Measurements from ENCODE around the gene SLC22A23.

The SLC22A23 gene

DNA sequence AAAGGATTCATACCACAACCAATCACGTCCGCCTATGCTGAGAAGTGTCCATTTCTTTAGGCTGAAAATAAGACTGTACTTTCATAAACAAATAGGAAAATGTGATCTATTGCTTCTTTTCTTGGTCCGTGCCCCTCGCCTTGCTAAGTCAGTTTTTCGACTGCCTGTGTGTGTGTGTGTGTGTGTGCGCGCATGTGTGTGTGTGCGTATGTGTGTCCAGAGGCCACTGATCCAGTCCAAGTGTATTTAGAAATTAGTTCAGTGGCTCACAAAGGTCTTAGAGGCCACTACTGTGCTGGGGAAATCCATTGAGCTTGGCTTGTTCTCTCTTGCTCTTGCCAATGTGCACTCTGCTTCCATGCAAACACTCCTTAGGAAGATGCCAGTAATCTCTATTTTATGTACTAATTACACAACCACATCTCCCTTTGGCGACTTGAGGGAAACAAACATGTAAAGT is 50.5 kb downstream of the SLC22A23 start:
- no peak for DNase-seq (ENCODE audit: low read depth in 1 of 2, low spot score in 1 of 2)

DNA sequence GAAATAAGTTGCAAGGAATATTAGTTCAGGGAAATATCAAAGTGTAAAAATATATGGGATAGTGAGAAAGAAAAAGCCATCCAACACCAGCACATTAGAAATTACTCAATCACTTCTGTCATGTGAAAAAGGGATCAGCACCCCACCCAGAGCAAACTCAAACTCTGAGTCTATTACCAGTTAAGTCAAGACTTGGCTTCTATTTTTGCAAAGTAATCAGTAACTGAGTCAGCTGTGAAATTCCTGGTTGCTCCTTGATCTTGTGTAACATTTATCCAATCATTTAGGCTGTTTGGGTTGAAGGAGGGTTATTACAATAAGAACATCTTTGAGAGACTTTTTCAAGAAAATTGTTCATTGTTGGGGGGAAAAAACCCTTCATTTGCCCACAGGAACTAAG is 51.2 kb downstream of the SLC22A23 start:
- DNase-seq (ENCODE audit: low read depth in 1 of 2, low spot score in 1 of 2), result no peak

DNA sequence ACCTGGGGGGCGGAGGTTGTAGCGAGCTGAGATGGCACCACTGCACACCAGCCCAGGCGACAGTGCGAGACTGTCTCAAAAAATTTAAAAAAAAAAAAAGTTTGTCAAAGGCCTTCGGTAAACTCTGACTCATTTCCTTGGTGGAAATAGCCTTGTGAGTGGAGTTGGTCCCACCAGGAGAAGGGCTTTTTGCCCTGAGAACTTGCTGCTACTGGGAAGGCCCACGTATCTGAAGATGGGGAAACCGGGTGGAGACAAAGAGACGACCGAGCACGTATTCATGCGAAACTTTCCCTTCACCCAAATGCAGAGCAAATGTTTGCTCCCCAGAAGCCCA is 51.7 kb downstream of the SLC22A23 start:
- DNase-seq (ENCODE audit: low read depth in 1 of 2, low spot score in 1 of 2), result no peak

DNA sequence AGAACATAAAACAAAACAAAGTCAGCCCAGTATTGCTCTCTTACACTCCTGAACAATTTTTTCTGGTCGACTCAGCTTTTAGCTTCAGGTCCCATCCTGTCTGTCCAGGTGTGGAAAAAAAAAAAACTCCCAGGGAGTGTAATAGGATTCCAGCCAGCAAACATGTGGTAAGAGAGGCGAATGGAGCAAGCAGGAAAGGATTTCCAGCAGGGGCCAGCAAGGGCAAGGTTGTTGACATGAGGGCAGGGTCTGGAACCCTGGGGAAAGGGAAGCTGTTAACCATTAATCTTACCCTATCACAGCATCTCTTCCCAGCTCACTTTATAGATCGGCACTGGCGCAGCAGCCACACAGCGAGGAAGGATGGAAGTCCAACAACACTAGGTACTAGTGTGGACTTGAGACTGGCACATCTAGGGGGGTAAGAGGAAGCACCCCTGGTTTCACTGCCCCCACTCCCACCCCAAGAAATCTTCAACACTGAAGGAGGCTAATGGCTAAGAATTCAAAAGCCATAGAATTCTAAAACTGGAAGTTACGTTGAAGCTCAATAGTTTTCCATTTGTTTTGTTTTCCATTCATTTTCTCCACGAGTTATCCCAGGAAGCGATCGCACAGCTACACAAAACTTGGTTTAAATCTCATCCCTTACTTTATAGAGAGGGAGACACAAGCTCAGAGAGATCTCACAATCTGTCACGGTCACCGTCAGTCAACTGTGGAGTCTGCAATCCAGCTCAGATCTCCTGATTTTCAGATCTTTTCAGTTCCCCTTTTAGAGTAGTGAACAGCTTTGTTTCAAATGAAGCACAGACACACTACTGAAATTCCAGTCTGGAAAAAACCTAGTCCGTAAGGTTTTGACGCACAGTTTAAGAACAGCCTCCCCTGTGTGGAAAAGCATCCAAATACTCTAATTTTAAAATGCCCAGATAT is 53.3 kb downstream of the SLC22A23 start:
- no peak for DNase-seq (ENCODE audit: low read depth in 1 of 2, low spot score in 1 of 2)

DNA sequence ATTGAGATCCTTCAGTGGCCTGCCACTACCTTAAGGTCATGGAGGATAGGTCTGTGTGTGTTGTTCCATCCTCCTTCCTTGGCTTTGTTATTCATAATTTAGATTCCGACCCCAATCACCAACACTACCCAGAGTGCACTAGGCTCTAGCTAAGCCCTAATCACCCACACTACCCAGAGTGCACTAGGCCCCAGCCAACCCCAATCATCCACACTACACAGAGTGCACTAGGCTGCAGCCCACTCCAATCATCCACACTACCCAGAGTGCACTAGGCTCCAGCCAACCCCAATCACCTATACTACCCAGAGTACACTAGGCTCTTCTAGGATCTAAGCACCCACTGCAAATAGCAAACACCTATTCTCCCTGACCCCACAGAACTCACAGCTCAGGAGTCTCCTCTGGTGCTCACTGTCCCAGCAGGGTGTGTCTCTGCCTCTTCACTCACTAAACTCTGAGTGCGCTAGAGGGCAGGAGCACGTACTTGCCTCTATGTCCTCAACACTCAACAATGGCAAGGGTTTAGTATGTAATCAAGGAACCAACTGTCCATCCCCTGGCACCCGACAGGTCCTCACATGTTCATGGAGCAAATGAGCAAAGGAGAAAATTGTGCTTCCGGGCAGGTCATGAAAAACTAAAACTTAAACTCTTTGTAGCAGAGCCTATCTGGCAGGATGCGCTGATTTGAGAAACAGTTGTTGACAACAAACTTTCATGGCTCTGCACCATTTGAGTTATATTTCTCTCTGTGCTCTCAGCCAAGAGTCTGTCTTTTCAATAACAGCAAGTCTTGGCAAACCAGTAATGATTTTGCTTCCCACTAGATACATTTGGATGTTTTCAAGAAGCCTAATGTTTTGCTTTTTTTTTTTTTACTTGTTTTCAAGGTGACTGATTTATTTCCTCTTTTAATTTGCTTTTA is 54.3 kb downstream of the SLC22A23 start:
- no peak for DNase-seq (ENCODE audit: low read depth in 1 of 2, low spot score in 1 of 2)

DNA sequence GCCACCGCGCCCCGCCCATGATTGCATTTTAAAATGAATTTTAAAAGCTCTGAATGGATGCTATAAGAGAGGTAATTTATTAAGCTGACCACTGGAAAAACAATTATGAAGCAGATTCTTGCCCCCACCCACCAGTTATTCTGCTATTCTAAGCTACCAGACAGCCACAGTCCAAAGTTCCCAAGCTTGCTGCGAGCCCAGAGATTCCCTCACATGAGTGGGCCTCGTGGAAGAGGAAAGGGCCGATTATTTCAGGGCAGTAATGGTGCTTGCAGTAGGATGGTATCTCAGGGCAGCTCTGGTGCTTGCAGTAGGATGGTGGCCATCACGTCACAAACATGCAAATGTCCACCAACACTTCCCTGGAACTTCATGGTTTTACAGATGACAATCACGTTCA is 56.7 kb downstream of the SLC22A23 start:
- no peak for DNase-seq (ENCODE audit: low read depth in 1 of 2, low spot score in 1 of 2)

DNA sequence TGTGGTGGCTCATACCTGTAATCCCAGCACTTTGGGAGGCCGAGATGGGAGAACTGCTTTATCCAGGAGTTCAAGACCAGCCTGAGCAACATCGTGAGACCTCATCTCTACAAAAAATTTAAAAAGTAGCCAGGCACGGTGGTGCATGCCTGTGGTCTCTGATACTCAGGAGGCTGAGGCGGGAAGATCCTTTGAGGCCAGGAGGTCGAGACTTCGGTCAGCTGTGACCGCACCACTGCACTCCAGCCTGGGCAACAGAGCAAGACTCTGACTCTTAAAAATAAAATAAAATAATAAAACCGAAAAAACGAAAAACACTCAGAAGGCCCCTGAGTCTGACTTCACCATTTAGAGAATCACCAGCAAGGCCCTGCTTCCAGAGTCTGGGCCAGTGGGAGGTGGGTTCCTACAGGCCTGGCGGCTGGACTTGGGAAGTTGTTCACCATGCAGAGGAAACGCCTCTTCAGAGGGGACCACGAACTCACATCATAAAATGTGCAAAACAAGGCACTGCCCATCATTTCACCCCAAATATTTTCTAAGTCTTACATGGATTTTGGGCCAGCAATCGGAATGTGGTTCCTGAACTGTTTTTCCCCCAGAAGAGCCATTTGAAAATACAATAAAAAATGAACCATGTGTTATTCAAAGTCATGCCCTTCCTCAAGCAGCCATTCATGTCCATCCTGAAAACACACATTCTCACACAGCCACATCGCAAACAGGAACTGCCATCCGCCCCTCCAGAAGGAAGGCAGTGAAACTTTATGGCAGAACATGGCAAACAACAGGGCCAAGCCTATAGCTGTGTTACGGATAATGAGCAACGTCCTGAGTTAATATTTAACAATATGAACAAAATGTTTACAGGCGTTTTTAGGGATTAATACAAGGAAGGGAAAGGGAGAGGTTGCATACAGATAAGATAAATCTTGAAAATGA is 57.8 kb downstream of the SLC22A23 start:
- DNase-seq (ENCODE audit: low read depth in 1 of 2, low spot score in 1 of 2), result no peak

DNA sequence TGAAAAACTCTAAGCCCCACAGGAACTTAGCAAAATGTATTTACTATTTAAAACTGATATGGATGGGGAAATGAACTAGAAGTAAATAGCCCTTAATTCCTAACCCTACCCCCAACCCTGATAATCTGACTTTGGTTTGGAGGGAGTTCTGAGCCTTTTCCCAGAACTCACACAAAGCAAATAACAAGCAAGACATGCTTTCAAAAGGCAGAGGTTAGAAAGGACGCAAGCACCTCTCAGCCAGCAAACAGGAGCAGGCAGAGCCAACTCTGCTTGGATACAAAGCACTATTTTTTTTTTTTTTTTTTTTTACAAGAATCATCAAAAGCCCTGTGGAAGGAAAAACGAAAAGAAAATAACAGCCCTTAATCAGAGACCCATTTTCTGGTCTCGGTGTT is 58.7 kb downstream of the SLC22A23 start:
- no peak for DNase-seq (ENCODE audit: low read depth in 1 of 2, low spot score in 1 of 2)

DNA sequence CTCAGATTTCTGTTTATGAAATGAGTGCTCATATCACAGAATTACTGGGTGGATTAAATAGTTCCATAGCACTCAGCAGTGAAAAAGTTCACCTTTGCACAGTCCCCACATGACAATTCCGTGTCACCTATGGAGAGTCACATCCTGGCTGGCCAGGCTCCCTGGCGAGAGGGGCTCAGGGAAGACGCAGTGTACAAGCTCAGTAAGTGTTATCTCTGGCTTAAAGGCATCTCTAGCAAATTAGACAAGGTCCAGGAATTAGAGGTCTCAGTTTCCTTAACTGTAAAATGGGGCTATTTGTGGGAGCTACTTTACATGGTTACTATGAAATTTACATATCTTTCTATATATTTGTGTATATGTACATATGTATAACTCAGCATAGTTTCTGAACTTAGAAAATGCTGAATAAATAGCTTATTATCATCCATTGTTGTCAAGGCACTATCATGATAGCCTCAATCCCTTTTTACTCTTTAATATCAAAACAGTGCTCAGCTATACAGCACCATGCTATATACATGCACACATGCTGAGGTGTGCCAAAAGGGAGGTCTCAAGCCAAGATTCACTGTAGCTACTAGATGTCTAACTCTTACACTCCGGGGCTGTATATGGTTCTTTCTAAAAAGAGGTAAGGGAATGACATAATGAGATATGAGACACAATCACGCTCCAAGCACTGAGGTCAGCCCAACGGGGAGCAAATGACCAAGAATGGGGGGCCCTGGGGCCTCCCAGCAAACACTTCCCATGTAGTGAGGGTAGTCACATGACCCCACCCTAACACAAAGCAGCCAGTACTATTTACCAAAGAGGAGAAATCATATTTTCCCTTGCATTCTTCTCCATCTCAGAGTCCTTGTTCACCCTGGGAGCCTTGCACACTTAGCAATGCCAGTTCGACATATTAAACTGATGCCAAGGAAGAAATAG is 59.4 kb downstream of the SLC22A23 start:
- no peak for DNase-seq (ENCODE audit: low read depth in 1 of 2, low spot score in 1 of 2)

DNA sequence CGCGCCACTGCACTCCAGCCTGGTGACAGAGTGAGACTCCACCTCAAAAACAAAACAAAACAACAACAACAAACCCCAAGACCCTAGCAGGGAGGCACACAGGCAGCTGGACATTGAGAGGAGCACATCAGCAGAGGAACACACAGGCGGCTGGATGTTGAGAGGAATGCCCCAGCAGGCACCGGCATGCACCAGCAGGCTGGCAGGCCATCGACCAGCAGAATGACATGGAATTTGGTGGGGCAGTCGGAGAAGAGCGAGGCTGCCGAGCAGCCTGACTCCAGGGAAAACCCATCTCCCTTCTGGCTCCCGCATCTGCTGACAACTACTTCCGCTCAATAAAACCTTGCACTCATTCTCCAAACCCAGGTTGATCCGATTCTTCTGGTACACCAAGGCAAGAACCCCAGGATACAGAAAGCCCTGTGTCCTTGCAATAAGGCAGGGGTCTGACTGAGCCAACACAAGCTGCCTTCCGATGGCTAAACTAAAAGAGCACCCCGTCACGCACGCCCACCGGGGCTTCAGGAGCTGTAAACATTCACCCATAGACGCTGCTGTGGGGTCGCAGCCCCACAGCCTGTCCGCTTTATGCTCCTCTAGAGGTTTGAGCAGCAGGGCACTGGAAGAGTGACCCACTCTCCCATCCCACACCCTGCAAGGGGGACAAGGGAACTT is 60.2 kb downstream of the SLC22A23 start:
- no peak for DNase-seq (ENCODE audit: low read depth in 1 of 2, low spot score in 1 of 2)

DNA sequence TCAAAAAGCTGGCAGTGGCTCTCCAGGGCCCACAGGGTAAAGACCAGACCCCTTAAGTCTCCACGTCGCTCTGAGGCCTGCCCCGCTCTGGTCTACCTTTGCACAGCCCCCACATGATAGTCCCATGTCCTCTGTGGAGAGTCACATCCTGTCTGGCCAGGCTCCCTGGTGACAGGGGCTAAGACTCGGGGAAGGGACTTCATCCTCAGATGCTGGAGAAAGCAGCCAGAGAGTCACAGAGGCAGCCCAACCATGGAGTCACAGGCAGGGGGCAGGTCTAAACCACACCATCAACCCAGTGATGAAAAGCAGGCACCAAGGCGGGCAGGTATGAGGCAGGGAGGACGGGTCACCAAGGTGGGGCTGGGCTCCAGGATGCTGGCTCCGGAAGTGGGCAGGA is 62.2 kb downstream of the SLC22A23 start:
- DNase-seq (ENCODE audit: low read depth in 1 of 2, low spot score in 1 of 2), result no peak

DNA sequence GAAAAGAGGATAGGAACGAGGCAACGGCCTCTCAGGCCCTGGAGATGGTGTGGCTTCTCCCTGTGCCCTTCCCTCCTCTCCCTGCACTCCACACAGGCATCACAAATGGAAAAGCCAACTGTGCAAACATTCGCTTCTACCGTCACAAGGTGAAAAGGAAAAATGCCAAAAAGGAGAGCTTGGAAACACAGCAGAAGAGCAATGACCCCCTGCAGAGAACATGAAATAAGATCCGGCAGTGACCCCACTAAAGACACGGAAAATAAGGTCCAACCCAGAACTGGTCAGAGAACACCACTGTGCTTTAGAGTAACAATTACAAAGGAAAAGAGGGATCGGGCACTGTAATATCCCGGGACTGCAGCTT is 63.0 kb downstream of the SLC22A23 start:
- no peak for DNase-seq (ENCODE audit: low read depth in 1 of 2, low spot score in 1 of 2)

DNA sequence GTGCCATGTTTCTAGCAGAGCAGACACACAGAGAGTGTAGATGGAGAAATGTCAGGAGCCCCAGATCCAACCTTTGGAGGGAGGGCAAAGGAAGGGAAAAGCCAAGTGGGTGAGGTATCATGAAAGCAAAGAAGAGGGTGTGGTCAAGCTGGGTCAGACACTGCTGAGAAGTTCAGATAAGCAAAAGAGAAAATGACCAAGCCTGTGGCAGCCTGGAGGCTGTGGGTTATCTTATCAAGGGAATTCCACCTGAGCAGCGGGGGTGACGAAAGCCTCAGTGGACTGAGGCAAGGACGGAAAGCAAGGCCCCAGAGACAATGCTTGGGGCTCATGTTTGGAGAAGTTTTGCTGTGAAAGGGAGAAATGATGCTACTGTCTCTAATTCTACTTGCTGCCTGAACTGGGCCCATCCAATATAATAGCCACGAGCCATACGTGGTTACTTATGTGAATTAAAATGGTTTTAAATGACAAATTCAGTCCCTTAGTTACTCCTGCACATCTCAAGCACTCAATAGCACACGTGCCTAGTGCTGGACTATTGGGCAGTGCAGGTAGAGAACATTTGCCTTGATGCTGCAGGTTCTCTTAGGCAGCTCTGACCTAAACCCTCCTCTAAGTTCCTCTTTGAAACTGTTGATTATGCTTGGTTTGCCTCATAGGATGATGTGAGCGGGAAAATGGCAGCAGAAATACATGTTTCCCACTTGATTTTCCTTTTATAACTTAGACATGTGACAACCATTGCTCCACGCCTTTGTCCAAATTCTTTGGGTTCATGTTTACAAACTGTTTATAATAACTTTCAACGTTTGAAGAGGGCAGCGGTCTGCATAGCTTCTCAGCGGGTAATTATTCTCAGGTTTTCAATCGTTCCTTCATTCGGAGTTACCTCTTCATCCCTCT is 63.7 kb downstream of the SLC22A23 start:
- no peak for DNase-seq (ENCODE audit: low read depth in 1 of 2, low spot score in 1 of 2)

DNA sequence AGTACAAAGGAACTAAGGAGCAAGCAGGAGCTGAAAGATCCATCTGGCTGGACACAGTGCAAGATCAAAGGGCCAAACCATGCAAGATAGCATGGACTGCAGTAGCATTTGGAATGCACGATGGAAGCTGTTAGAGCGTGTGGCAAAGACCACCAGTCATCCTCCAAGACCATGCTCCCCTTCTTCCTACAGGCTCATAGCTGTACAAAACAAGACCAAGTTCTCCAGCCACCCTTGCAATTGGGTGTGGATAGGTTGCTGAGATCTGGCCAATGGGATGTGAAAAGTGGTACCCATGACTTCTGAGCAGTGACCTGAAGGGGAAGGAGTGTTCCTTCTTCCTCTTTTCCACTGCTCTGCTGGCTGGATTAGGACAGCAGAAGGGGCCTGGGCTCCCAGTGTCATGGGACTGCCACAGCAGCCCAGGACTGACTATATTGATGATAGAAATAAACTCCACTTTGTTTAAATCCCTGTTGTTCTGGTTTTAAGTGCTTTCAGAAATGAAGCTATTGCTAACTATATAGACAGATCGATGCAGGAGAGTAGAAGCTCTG is 64.9 kb downstream of the SLC22A23 start:
- DNase-seq (ENCODE audit: low read depth in 1 of 2, low spot score in 1 of 2), result no peak

DNA sequence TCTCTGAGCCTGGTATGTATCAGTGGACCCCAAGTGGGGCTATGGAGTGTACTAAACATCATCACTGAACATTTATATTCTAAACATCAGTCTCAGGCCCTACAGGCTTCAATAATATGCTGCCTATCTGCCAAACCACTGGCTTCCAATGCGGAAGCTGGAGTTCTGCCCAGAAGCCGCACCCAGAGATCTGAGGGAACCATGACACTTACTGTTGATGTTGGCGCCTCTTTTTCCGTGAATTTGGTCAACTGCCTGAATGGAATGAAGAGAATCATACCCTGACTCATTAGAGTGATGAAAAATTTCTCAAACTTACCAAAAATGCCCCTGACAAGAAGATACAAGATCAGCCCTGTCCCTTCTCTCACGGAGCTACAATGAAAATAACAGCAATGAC is 66.2 kb downstream of the SLC22A23 start:
- no peak for DNase-seq (ENCODE audit: low read depth in 1 of 2, low spot score in 1 of 2)

DNA sequence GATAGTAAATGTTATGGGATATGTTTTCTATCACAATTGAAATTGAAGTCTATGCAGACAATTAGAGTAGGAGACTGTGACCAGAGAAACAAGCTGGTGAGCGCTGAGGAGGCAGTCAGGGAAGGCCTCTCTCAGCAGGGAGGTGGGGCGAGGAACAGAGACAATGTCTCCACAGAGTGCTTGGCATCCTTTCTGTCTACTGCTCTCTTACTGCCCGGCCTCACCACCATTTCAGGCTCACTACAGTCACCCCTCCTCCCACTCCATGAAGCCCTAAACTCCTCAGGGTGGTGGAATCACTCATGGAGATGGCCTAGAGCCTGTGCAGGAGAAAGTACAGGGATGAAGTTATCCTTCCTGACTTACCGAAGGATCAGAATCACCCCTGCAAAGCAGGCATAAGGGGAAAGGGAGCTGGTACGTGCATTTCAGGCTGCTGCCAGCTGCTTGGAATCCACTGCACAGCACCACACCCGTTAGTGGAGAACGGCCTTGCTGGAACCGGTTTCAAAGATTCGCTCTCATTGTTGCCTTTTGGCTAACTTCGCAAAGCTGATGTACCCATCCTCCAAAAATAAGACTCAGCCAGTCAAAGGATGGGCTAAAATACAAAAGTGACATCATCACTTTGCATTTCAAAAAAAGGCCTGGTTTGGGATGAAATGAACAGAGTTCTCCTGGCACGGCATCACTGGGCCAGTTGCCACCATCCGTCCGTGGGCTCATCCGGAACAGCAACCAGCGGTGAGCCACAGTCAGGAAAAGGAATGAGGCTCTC is 67.3 kb downstream of the SLC22A23 start:
- no peak for DNase-seq (ENCODE audit: low read depth in 1 of 2, low spot score in 1 of 2)

DNA sequence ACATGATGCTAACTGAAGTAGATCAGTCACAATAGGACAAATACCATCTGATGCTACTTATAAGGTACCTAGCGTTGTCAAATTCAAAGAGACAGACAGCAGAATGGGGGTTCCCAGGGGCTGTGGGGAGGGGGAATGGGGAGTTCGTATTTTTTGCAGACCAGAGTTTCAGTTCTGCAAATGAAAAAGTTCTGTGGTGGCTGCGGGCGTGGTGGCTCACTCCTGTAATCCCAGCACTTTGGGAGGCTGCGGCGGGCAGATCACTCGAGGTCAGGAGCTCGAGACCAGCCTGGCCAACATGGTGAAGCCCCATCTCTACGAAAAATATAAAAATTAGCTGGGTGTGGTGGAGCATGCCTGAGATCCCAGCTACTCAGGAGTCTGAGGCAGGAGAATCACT is 68.1 kb downstream of the SLC22A23 start:
- no peak for DNase-seq (ENCODE audit: low read depth in 1 of 2, low spot score in 1 of 2)
